H9 (cell line): Measurements from ENCODE around the gene TMEM165. TPM values are rescaled to one million over a fixed set of nuclear protein-coding genes. Genes with fewer than 3 reads are reported as not detected.

Source experiments
- DNase-seq: peaks from one replicate; pipeline ENCODE4 v3.0.0-alpha.2; 2017
- H2AFZ ChIP-seq: one replicate; pipeline ENCODE4 v1.6.1; 2013; ENCODE audit warnings: mild to moderate bottlenecking, low read length, control low read depth, moderate library complexity
- H2AK5ac ChIP-seq: 2 replicates; pipeline ENCODE4 v1.6.1; 2013; ENCODE audit warnings: low read length, control low read depth, mixed read lengths; ENCODE audit not compliant: insufficient read length
- H2BK120ac ChIP-seq: one replicate; pipeline ENCODE4 v1.6.1; 2013; ENCODE audit warnings: low read depth, mild to moderate bottlenecking, low read length, control low read depth, inconsistent platforms; ENCODE audit not compliant: poor library complexity, severe bottlenecking
- H2BK12ac ChIP-seq: 2 replicates; pipeline ENCODE4 v1.6.1; 2013; ENCODE audit warnings: low read length, control low read depth, mixed read lengths, low read depth; ENCODE audit not compliant: insufficient read length
- H2BK15ac ChIP-seq: 2 replicates; pipeline ENCODE4 v1.6.1; 2013; ENCODE audit warnings: low read depth, low read length, control low read depth
- H2BK20ac ChIP-seq: one replicate; pipeline ENCODE4 v1.6.1; 2013; ENCODE audit warnings: low read depth, mild to moderate bottlenecking, low read length, control low read depth, inconsistent platforms; ENCODE audit not compliant: poor library complexity, severe bottlenecking
- H2BK5ac ChIP-seq: 2 replicates; pipeline ENCODE4 v1.6.1; 2013; ENCODE audit warnings: low read length, control low read depth, mixed read lengths; ENCODE audit not compliant: insufficient read length
- H3K14ac ChIP-seq: 2 replicates; pipeline ENCODE4 v1.6.1; 2013; ENCODE audit warnings: low read length, control low read depth; ENCODE audit not compliant: insufficient read depth
- H3K18ac ChIP-seq: 2 replicates; pipeline ENCODE4 v1.6.1; 2013; ENCODE audit warnings: low read depth, mild to moderate bottlenecking, mixed read lengths, low read length, control low read depth; ENCODE audit not compliant: insufficient read length
- H3K23ac ChIP-seq: 2 replicates; pipeline ENCODE4 v1.6.1; 2013; ENCODE audit warnings: low read length, control low read depth, mixed read lengths, low read depth; ENCODE audit not compliant: insufficient read length
- H3K23me2 ChIP-seq: 2 replicates; pipeline ENCODE4 v1.6.1; 2013; ENCODE audit warnings: low read depth, mild to moderate bottlenecking, mixed read lengths, low read length, control low read depth; ENCODE audit not compliant: insufficient read length, poor library complexity, severe bottlenecking
- H3K27ac ChIP-seq: 2 replicates; pipeline ENCODE4 v1.5.1; 2013; ENCODE audit warnings: low read length, control low read depth, mixed read lengths, low read depth; ENCODE audit not compliant: insufficient read length
- H3K27me3 ChIP-seq: 2 replicates; pipeline ENCODE4 v1.6.1; 2013; ENCODE audit warnings: low read length, control low read depth, inconsistent platforms; ENCODE audit not compliant: insufficient read depth
- H3K4ac ChIP-seq: 2 replicates; pipeline ENCODE4 v1.6.1; 2013; ENCODE audit warnings: low read depth, mild to moderate bottlenecking, control low read depth, inconsistent platforms, low read length, moderate library complexity
- H3K4me1 ChIP-seq: 2 replicates; pipeline ENCODE4 v1.6.1; 2013; ENCODE audit warnings: low read length, control low read depth, inconsistent platforms; ENCODE audit not compliant: insufficient read depth
- H3K4me2 ChIP-seq: 2 replicates; pipeline ENCODE4 v1.6.1; 2013; ENCODE audit warnings: low read length, control low read depth, mixed read lengths; ENCODE audit not compliant: insufficient read length, insufficient read depth
- H3K56ac ChIP-seq: 2 replicates; pipeline ENCODE4 v1.6.1; 2013; ENCODE audit warnings: low read depth, mild to moderate bottlenecking, mixed read lengths, low read length, control low read depth; ENCODE audit not compliant: insufficient read length
- H3K79me1 ChIP-seq: 2 replicates; pipeline ENCODE4 v1.6.1; 2013; ENCODE audit warnings: low read depth, mild to moderate bottlenecking, moderate library complexity, low read length, control low read depth, inconsistent platforms; ENCODE audit not compliant: insufficient read depth, poor library complexity, severe bottlenecking
- H3K79me2 ChIP-seq: 2 replicates; pipeline ENCODE4 v1.6.1; 2013; ENCODE audit warnings: low read length, control low read depth, inconsistent platforms; ENCODE audit not compliant: insufficient read depth
- H3K9ac ChIP-seq: 2 replicates; pipeline ENCODE4 v1.6.1; 2013; ENCODE audit warnings: low read length, control low read depth, mixed read lengths; ENCODE audit not compliant: insufficient read length; ENCODE audit errors: extremely low read depth
- H3K9me3 ChIP-seq: one replicate; pipeline ENCODE4 v1.6.1; 2013; ENCODE audit warnings: low read depth, low read length, inconsistent platforms; ENCODE audit not compliant: control insufficient read depth
- H3T11ph ChIP-seq: one replicate; pipeline ENCODE4 v1.6.1; 2013; ENCODE audit warnings: mild to moderate bottlenecking, low read length, control low read depth, inconsistent platforms
- H4K20me1 ChIP-seq: one replicate; pipeline ENCODE4 v1.6.1; 2013; ENCODE audit not compliant: control insufficient read depth, insufficient read length, insufficient read depth
- H4K5ac ChIP-seq: 2 replicates; pipeline ENCODE4 v1.6.1; 2013; ENCODE audit warnings: low read depth, mild to moderate bottlenecking, mixed read lengths, low read length, control low read depth; ENCODE audit not compliant: insufficient read length
- H4K8ac ChIP-seq: replicated peaks from 2 replicates; pipeline ENCODE4 v1.6.1; 2013; ENCODE audit warnings: low read length, control low read depth, mixed read lengths, low read depth; ENCODE audit not compliant: insufficient read length
- H4K91ac ChIP-seq: 2 replicates; pipeline ENCODE4 v1.6.1; 2013; ENCODE audit warnings: low read depth, mild to moderate bottlenecking, moderate library complexity, mixed read lengths, low read length, control low read depth; ENCODE audit not compliant: insufficient read length
- H3K27ac Mint-ChIP-seq, 3 experiments: 2 replicates in 2 of 3; 3 replicates in 1 of 3; pipeline ENCODE4 v1.8.0; 2020 to 2021; ENCODE audit warnings: mixed read lengths in 3 of 3, mild to moderate bottlenecking in 1 of 3, moderate library complexity in 1 of 3
- H3K27me3 Mint-ChIP-seq: 2 replicates; pipeline ENCODE4 v1.8.0; 2021; ENCODE audit warnings: low read depth, mild to moderate bottlenecking, moderate library complexity, mixed read lengths
- H3K36me3 Mint-ChIP-seq, 3 experiments: 2 replicates in 2 of 3; 3 replicates in 1 of 3; pipeline ENCODE4 v1.8.0; 2020 to 2021; ENCODE audit warnings: low read depth in 3 of 3, mixed read lengths in 3 of 3; ENCODE audit not compliant: insufficient read depth in 1 of 3
- H3K4me1 Mint-ChIP-seq, 2 experiments: 2 replicates each; pipeline ENCODE4 v1.8.0; 2020; ENCODE audit warnings: mixed read lengths in 2 of 2
- H3K4me3 Mint-ChIP-seq, 2 experiments: 2 replicates in 1 of 2; 3 replicates in 1 of 2; pipeline ENCODE4 v1.8.0; 2020 to 2021; ENCODE audit warnings: mild to moderate bottlenecking in 2 of 2, mixed read lengths in 2 of 2, moderate library complexity in 1 of 2
- H3K9me3 Mint-ChIP-seq, 2 experiments: 2 replicates in 1 of 2; 3 replicates in 1 of 2; pipeline ENCODE4 v1.8.0; 2020; ENCODE audit warnings: mild to moderate bottlenecking in 2 of 2, mixed read lengths in 2 of 2, moderate library complexity in 1 of 2
- CTCF ChIP-seq: fragments of 200-600 bp; sonication (generic); conservative IDR thresholded peaks from 3 replicates; pipeline ENCODE4 v1.8.0; 2021; ENCODE audit warnings: antibody characterized with exemption, mild to moderate bottlenecking
- WGBS: extraction: QIAGEN DNeasy Blood & Tissue Kit; methylation state at CpG from one replicate; pipeline ENCODE4 v1.1.7; 2013; ENCODE audit warnings: missing lambda C conversion rate, low lambda C conversion rate, mixed read lengths; ENCODE audit not compliant: insufficient read length; ENCODE audit errors: extremely low coverage; 5-methylcytosine and 5-hydroxymethylcytosine counted together
- total RNA-seq: library from RNA; stranded (reverse); gene quantifications from 2 replicates; pipeline ENCODE4 v1.2.1, GENCODE V29; 2021

Gene TMEM165
- total RNA-seq, 1 experiment from 2014 or later: 87.2 TPM

- H2BK20ac ChIP-seq: no peak overlapping the region
- no peak overlapping the region for H3K18ac ChIP-seq
- no peaks in the 10 kb centered on the region for H3K27me3 Mint-ChIP-seq
- H3K27ac Mint-ChIP-seq: peak overlapping the region in 1 of 3 experiments; percentile 49; a peak in 1 of 7 replicates
- H3K4me2 ChIP-seq: no peak overlapping the region
- no peaks in the 10 kb centered on the region for H3K79me2 ChIP-seq
- no peak overlapping the region for H2AFZ ChIP-seq
- H2BK12ac ChIP-seq: no peak overlapping the region
- no peaks in the 10 kb centered on the region for H3K27me3 ChIP-seq
- no peaks in the 10 kb centered on the region for H4K20me1 ChIP-seq
- H2AK5ac ChIP-seq: no peak overlapping the region
- no peaks in the 10 kb centered on the region for H3K9me3 ChIP-seq
- H3T11ph ChIP-seq: no peak overlapping the region
- H3K4ac ChIP-seq: no peak overlapping the region
- H4K91ac ChIP-seq: no peak overlapping the region
- no peak overlapping the region for H3K56ac ChIP-seq
- H3K23me2 ChIP-seq: no peaks in the 10 kb centered on the region
- H3K27ac ChIP-seq: no peak overlapping the region
- H3K9me3 Mint-ChIP-seq: no peaks in the 10 kb centered on the region
- TF ChIP-seq CTCF: no peak
- DNase-seq: no peak
- H2BK120ac ChIP-seq: no peak overlapping the region
- H3K4me1 ChIP-seq: no peaks in the 10 kb centered on the region
- H4K5ac ChIP-seq: no peak overlapping the region
- H3K79me1 ChIP-seq: no peaks in the 10 kb centered on the region
- H3K4me3 Mint-ChIP-seq: no peak overlapping the region
- peaks cover under 1 to 4% of the 10 kb centered on the region in 2 experiments; a peak in 3 of 4 replicates for H3K4me1 Mint-ChIP-seq
- H3K9ac ChIP-seq: no peak overlapping the region
- H2BK15ac ChIP-seq: no peak overlapping the region
- no peak overlapping the region for H3K23ac ChIP-seq
- WGBS: no CpG with 5 or more reads among the region's 7 CpGs
- no peak overlapping the region for H2BK5ac ChIP-seq
- H3K14ac ChIP-seq: no peak overlapping the region
- no peak overlapping the region for H4K8ac ChIP-seq
- peaks cover 2 to 23% (median 13%) of the 10 kb centered on the region in 3 experiments; a peak in 5 of 7 replicates for H3K36me3 Mint-ChIP-seq
Measured at GRCh38 chr4:55372259-55372658, 23.5 kb upstream of the TMEM165 start.
